ENCODE results near the gene HIPK2. TPM values are rescaled to one million over a fixed set of nuclear protein-coding genes. Genes with fewer than 3 reads are reported as not detected.

Gene HIPK2
- total and polyA plus RNA-seq, 2 of the 4 experiments (the other 2 are of a cell fraction) = 22.0 to 27.1 TPM

GRCh38 chr7:139647085-139647484 lies 130.7 kb downstream of the HIPK2 start:
- Histone ChIP-seq H4K91ac (ENCODE audit: insufficient read depth, low read depth, low read length) (no peak overlapping the region), H3K4me3 (ENCODE audit: insufficient read depth, low read depth, low read length) (no peak overlapping the region), H4K8ac (ENCODE audit: low read depth in 2 of 2, low read length in 2 of 2) (peak overlapping the region in 1 of 2 experiments; percentile 12; a peak in 1 of 4 replicates), H3K4me2 (ENCODE audit: low read depth, low read length) (no peak overlapping the region), H2BK15ac (ENCODE audit: low read depth, low read length) (no peak overlapping the region; the same call in 2 of the 3 replicates), H2BK20ac (ENCODE audit: low read depth, low read length) (no peak overlapping the region; the same call in 1 of the 2 replicates), H3K79me1 (ENCODE audit: low read depth in 1 of 2, low read length in 2 of 2) (peaks cover 51 to 94% of the 10 kb centered on the region in 2 experiments), H3K56ac (ENCODE audit: extremely low read depth, insufficient read depth, low read length) (no peak overlapping the region), H4K5ac (ENCODE audit: low read depth, low read length) (no peak overlapping the region), H2AFZ (replicated peaks; ENCODE audit: low read length, poor library complexity) (no peak overlapping the region), H2BK120ac (ENCODE audit: low read depth, low read length) (0 out of 2 replicates have a peak overlapping the region, but pooled peaks have one; percentile 19), H3K4me1 (ENCODE audit: control insufficient read depth, insufficient read depth, low read length) (peaks cover 18% of the 10 kb centered on the region), H2AK5ac (ENCODE audit: low read depth, low read length) (peak overlapping the region; percentile 72), H3K9ac (ENCODE audit: low read depth, low read length) (no peak overlapping the region), H3K9me3 (ENCODE audit: control insufficient read depth, insufficient read depth, low read length) (no peaks in the 10 kb centered on the region), H3K36me3 (ENCODE audit: control insufficient read depth, insufficient read depth, low read length) (peaks cover 42% of the 10 kb centered on the region), H3K27ac (ENCODE audit: insufficient read depth, low read length) (no peak overlapping the region), H3K18ac (ENCODE audit: low read depth, low read length) (no peak overlapping the region), H3K4ac (ENCODE audit: low read depth, low read length) (peak overlapping the region; percentile 37; the same call in 1 of the 2 replicates), H3K14ac (replicated peaks; ENCODE audit: low read depth, low read length) (0 out of 2 replicates have a peak overlapping the region, but pooled peaks have one; percentile 73), H2AK9ac (replicated peaks; ENCODE audit: low read depth, low read length, poor library complexity) (no peak overlapping the region), H4K20me1 (ENCODE audit: insufficient read depth, low read length) (peaks cover 75% of the 10 kb centered on the region), H3K9me1 (ENCODE audit: insufficient read depth, low read length) (peaks cover 26% of the 10 kb centered on the region), H3K27me3 (ENCODE audit: control insufficient read depth, insufficient read depth, low read length) (no peaks in the 10 kb centered on the region), H3K23ac (ENCODE audit: low read depth, low read length) (peak overlapping the region; percentile 72), H2BK5ac (ENCODE audit: low read depth, low read length, poor library complexity, severe bottlenecking) (no peak overlapping the region)
- intact Hi-C loops (cut with micrococcal nuclease) (no loop called here), in situ Hi-C loops (cut with MboI; ENCODE audit: low sequenced_read_pairs) (loop anchor here (10.0 kb wide), 2 partner anchors 128 to 358 kb away; partner anchors contain the start of gene HIPK2), dilution Hi-C loops (cut with HindIII; ENCODE audit: low sequenced_read_pairs, unreplicated experiment) (no loop called here)
- DNase-seq = no peak
- TF ChIP-seq USF2 (IDR thresholded peaks at IDR 0.05; ENCODE audit: low read depth, low read length) (no peak), MAZ (IDR thresholded peaks at IDR 0.05; ENCODE audit: borderline replicate concordance, low read depth, low read length) (no peak), CHD1 (IDR thresholded peaks at IDR 0.05; ENCODE audit: low read depth, low read length) (no peak), NFE2L2 (IDR thresholded peaks at IDR 0.05; ENCODE audit: low read depth, low read length) (no peak), MXI1 (IDR thresholded peaks at IDR 0.05; ENCODE audit: borderline replicate concordance, low read depth, low read length) (no peak), MAFK (IDR thresholded peaks at IDR 0.05; ENCODE audit: low read depth, low read length) (no peak), FOS (IDR thresholded peaks at IDR 0.05; ENCODE audit: low read depth, low read length) (no peak), ELK1 (IDR thresholded peaks at IDR 0.05; ENCODE audit: borderline replicate concordance, low read depth, low read length) (no peak), SMC3 (IDR thresholded peaks at IDR 0.05; ENCODE audit: low read depth, low read length) (no peak)
- no TSS peak for BruUV-seq (replicated peaks)
- WGBS, 2 experiments (ENCODE audit: extremely low coverage in 2 of 2, insufficient read length in 1 of 2) = no CpG with 5 or more reads among the region's 4 CpGs
- no peak for ATAC-seq (ENCODE audit: low read depth)
- ChIA-PET CTCF (interaction anchor here (0.6 to 2.5 kb wide), 9 partner anchors 15 to 359 kb away, joined by 3 to 17 read pairs (median 3); no protein-coding TSS in a partner anchor), POLR2A (ENCODE audit: unreplicated experiment) (interaction anchor here (0.9 to 1.0 kb wide), 2 partner anchors 15 to 34 kb away, joined by 3 to 4 read pairs; no protein-coding TSS in a partner anchor)

Data from IMR-90 (cell line).